H9 (cell line): Measurements from ENCODE around the gene HBZ. TPM values are rescaled to one million over a fixed set of nuclear protein-coding genes. Genes with fewer than 3 reads are reported as not detected.
"Not testable (repeated sequence)": the region's sequence is repeated elsewhere in the genome, so short reads cannot be mapped to it uniquely, and the experiment has no call there.

Experiments
- DNase-seq: peaks from one replicate; pipeline ENCODE4 v3.0.0-alpha.2; 2017
- H2AFZ ChIP-seq: one replicate; pipeline ENCODE4 v1.6.1; 2013; ENCODE audit warnings: mild to moderate bottlenecking, low read length, control low read depth, moderate library complexity
- H2AK5ac ChIP-seq: 2 replicates; pipeline ENCODE4 v1.6.1; 2013; ENCODE audit warnings: low read length, control low read depth, mixed read lengths; ENCODE audit not compliant: insufficient read length
- H2BK120ac ChIP-seq: one replicate; pipeline ENCODE4 v1.6.1; 2013; ENCODE audit warnings: low read depth, mild to moderate bottlenecking, low read length, control low read depth, inconsistent platforms; ENCODE audit not compliant: poor library complexity, severe bottlenecking
- H2BK12ac ChIP-seq: 2 replicates; pipeline ENCODE4 v1.6.1; 2013; ENCODE audit warnings: low read length, control low read depth, mixed read lengths, low read depth; ENCODE audit not compliant: insufficient read length
- H2BK15ac ChIP-seq: 2 replicates; pipeline ENCODE4 v1.6.1; 2013; ENCODE audit warnings: low read depth, low read length, control low read depth
- H2BK20ac ChIP-seq: one replicate; pipeline ENCODE4 v1.6.1; 2013; ENCODE audit warnings: low read depth, mild to moderate bottlenecking, low read length, control low read depth, inconsistent platforms; ENCODE audit not compliant: poor library complexity, severe bottlenecking
- H2BK5ac ChIP-seq: 2 replicates; pipeline ENCODE4 v1.6.1; 2013; ENCODE audit warnings: low read length, control low read depth, mixed read lengths; ENCODE audit not compliant: insufficient read length
- H3K14ac ChIP-seq: 2 replicates; pipeline ENCODE4 v1.6.1; 2013; ENCODE audit warnings: low read length, control low read depth; ENCODE audit not compliant: insufficient read depth
- H3K18ac ChIP-seq: 2 replicates; pipeline ENCODE4 v1.6.1; 2013; ENCODE audit warnings: low read depth, mild to moderate bottlenecking, mixed read lengths, low read length, control low read depth; ENCODE audit not compliant: insufficient read length
- H3K23ac ChIP-seq: 2 replicates; pipeline ENCODE4 v1.6.1; 2013; ENCODE audit warnings: low read length, control low read depth, mixed read lengths, low read depth; ENCODE audit not compliant: insufficient read length
- H3K23me2 ChIP-seq: 2 replicates; pipeline ENCODE4 v1.6.1; 2013; ENCODE audit warnings: low read depth, mild to moderate bottlenecking, mixed read lengths, low read length, control low read depth; ENCODE audit not compliant: insufficient read length, poor library complexity, severe bottlenecking
- H3K27ac ChIP-seq: 2 replicates; pipeline ENCODE4 v1.5.1; 2013; ENCODE audit warnings: low read length, control low read depth, mixed read lengths, low read depth; ENCODE audit not compliant: insufficient read length
- H3K27me3 ChIP-seq: 2 replicates; pipeline ENCODE4 v1.6.1; 2013; ENCODE audit warnings: low read length, control low read depth, inconsistent platforms; ENCODE audit not compliant: insufficient read depth
- H3K4ac ChIP-seq: 2 replicates; pipeline ENCODE4 v1.6.1; 2013; ENCODE audit warnings: low read depth, mild to moderate bottlenecking, control low read depth, inconsistent platforms, low read length, moderate library complexity
- H3K4me1 ChIP-seq: 2 replicates; pipeline ENCODE4 v1.6.1; 2013; ENCODE audit warnings: low read length, control low read depth, inconsistent platforms; ENCODE audit not compliant: insufficient read depth
- H3K4me2 ChIP-seq: 2 replicates; pipeline ENCODE4 v1.6.1; 2013; ENCODE audit warnings: low read length, control low read depth, mixed read lengths; ENCODE audit not compliant: insufficient read length, insufficient read depth
- H3K56ac ChIP-seq: 2 replicates; pipeline ENCODE4 v1.6.1; 2013; ENCODE audit warnings: low read depth, mild to moderate bottlenecking, mixed read lengths, low read length, control low read depth; ENCODE audit not compliant: insufficient read length
- H3K79me1 ChIP-seq: 2 replicates; pipeline ENCODE4 v1.6.1; 2013; ENCODE audit warnings: low read depth, mild to moderate bottlenecking, moderate library complexity, low read length, control low read depth, inconsistent platforms; ENCODE audit not compliant: insufficient read depth, poor library complexity, severe bottlenecking
- H3K79me2 ChIP-seq: 2 replicates; pipeline ENCODE4 v1.6.1; 2013; ENCODE audit warnings: low read length, control low read depth, inconsistent platforms; ENCODE audit not compliant: insufficient read depth
- H3K9ac ChIP-seq: 2 replicates; pipeline ENCODE4 v1.6.1; 2013; ENCODE audit warnings: low read length, control low read depth, mixed read lengths; ENCODE audit not compliant: insufficient read length; ENCODE audit errors: extremely low read depth
- H3K9me3 ChIP-seq: one replicate; pipeline ENCODE4 v1.6.1; 2013; ENCODE audit warnings: low read depth, low read length, inconsistent platforms; ENCODE audit not compliant: control insufficient read depth
- H3T11ph ChIP-seq: one replicate; pipeline ENCODE4 v1.6.1; 2013; ENCODE audit warnings: mild to moderate bottlenecking, low read length, control low read depth, inconsistent platforms
- H4K20me1 ChIP-seq: one replicate; pipeline ENCODE4 v1.6.1; 2013; ENCODE audit not compliant: control insufficient read depth, insufficient read length, insufficient read depth
- H4K5ac ChIP-seq: 2 replicates; pipeline ENCODE4 v1.6.1; 2013; ENCODE audit warnings: low read depth, mild to moderate bottlenecking, mixed read lengths, low read length, control low read depth; ENCODE audit not compliant: insufficient read length
- H4K8ac ChIP-seq: replicated peaks from 2 replicates; pipeline ENCODE4 v1.6.1; 2013; ENCODE audit warnings: low read length, control low read depth, mixed read lengths, low read depth; ENCODE audit not compliant: insufficient read length
- H4K91ac ChIP-seq: 2 replicates; pipeline ENCODE4 v1.6.1; 2013; ENCODE audit warnings: low read depth, mild to moderate bottlenecking, moderate library complexity, mixed read lengths, low read length, control low read depth; ENCODE audit not compliant: insufficient read length
- H3K27ac Mint-ChIP-seq, 3 experiments: 2 replicates in 2 of 3; 3 replicates in 1 of 3; pipeline ENCODE4 v1.8.0; 2020 to 2021; ENCODE audit warnings: mixed read lengths in 3 of 3, mild to moderate bottlenecking in 1 of 3, moderate library complexity in 1 of 3
- H3K27me3 Mint-ChIP-seq: 2 replicates; pipeline ENCODE4 v1.8.0; 2021; ENCODE audit warnings: low read depth, mild to moderate bottlenecking, moderate library complexity, mixed read lengths
- H3K36me3 Mint-ChIP-seq, 3 experiments: 2 replicates in 2 of 3; 3 replicates in 1 of 3; pipeline ENCODE4 v1.8.0; 2020 to 2021; ENCODE audit warnings: low read depth in 3 of 3, mixed read lengths in 3 of 3; ENCODE audit not compliant: insufficient read depth in 1 of 3
- H3K4me1 Mint-ChIP-seq, 2 experiments: 2 replicates each; pipeline ENCODE4 v1.8.0; 2020; ENCODE audit warnings: mixed read lengths in 2 of 2
- H3K4me3 Mint-ChIP-seq, 2 experiments: 2 replicates in 1 of 2; 3 replicates in 1 of 2; pipeline ENCODE4 v1.8.0; 2020 to 2021; ENCODE audit warnings: mild to moderate bottlenecking in 2 of 2, mixed read lengths in 2 of 2, moderate library complexity in 1 of 2
- H3K9me3 Mint-ChIP-seq, 2 experiments: 2 replicates in 1 of 2; 3 replicates in 1 of 2; pipeline ENCODE4 v1.8.0; 2020; ENCODE audit warnings: mild to moderate bottlenecking in 2 of 2, mixed read lengths in 2 of 2, moderate library complexity in 1 of 2
- CTCF ChIP-seq: fragments of 200-600 bp; sonication (generic); conservative IDR thresholded peaks from 3 replicates; pipeline ENCODE4 v1.8.0; 2021; ENCODE audit warnings: antibody characterized with exemption, mild to moderate bottlenecking
- WGBS: extraction: QIAGEN DNeasy Blood & Tissue Kit; methylation state at CpG from one replicate; pipeline ENCODE4 v1.1.7; 2013; ENCODE audit warnings: missing lambda C conversion rate, low lambda C conversion rate, mixed read lengths; ENCODE audit not compliant: insufficient read length; ENCODE audit errors: extremely low coverage; 5-methylcytosine and 5-hydroxymethylcytosine counted together
- total RNA-seq: library from RNA; stranded (reverse); gene quantifications from 2 replicates; pipeline ENCODE4 v1.2.1, GENCODE V29; 2021

HBZ gene
- total RNA-seq, 1 experiment from 2014 or later, result not detected

GRCh38 chr16:169014-169413 lies 16.6 kb downstream of the HBZ start:
- H2BK5ac ChIP-seq, result no peak overlapping the region
- H3K36me3 Mint-ChIP-seq, result no peaks in the 10 kb centered on the region; a peak in 1 of 7 replicates
- no peak overlapping the region for H3T11ph ChIP-seq
- H3K4me1 ChIP-seq, result no peaks in the 10 kb centered on the region; the same call in 1 of the 2 replicates
- H4K5ac ChIP-seq, result no peak overlapping the region
- no peak overlapping the region for H3K23ac ChIP-seq
- H3K18ac ChIP-seq, result no peak overlapping the region
- H2AFZ ChIP-seq, result no peak overlapping the region
- H3K4me3 Mint-ChIP-seq, result peak overlapping the region in 1 of 2 experiments; percentile 24; a peak in 1 of 5 replicates
- no peak overlapping the region for H2BK120ac ChIP-seq
- H3K79me2 ChIP-seq, result no peaks in the 10 kb centered on the region
- peaks cover 8% of the 10 kb centered on the region for H3K23me2 ChIP-seq
- H3K56ac ChIP-seq, result no peak overlapping the region
- H3K9me3 ChIP-seq, result no peaks in the 10 kb centered on the region
- no peak overlapping the region for H3K4me2 ChIP-seq
- peaks cover 80% of the 10 kb centered on the region for H3K27me3 Mint-ChIP-seq
- no peak for TF ChIP-seq CTCF
- H3K14ac ChIP-seq, result no peak overlapping the region
- H3K27ac ChIP-seq, result no peak overlapping the region
- H3K4ac ChIP-seq, result no peak overlapping the region
- H3K27ac Mint-ChIP-seq, result no peak overlapping the region
- H2BK20ac ChIP-seq, result no peak overlapping the region
- no peak overlapping the region for H2AK5ac ChIP-seq
- H3K9me3 Mint-ChIP-seq, result peaks cover 0 to 3% of the 10 kb centered on the region in 2 experiments; a peak in 1 of 5 replicates
- H4K91ac ChIP-seq, result no peak overlapping the region
- no peak overlapping the region for H2BK15ac ChIP-seq
- H4K20me1 ChIP-seq, result no peaks in the 10 kb centered on the region
- H2BK12ac ChIP-seq, result no peak overlapping the region
- no peaks in the 10 kb centered on the region for H3K79me1 ChIP-seq
- peaks cover 48% of the 10 kb centered on the region for H3K27me3 ChIP-seq
- DNase-seq, result no peak
- peaks cover 31 to 42% of the 10 kb centered on the region in 2 experiments for H3K4me1 Mint-ChIP-seq
- no CpG with 5 or more reads among the region's 3 CpGs for WGBS
- no peak overlapping the region for H4K8ac ChIP-seq
- no peak overlapping the region for H3K9ac ChIP-seq

GRCh38 chr16:170088-170507 lies 17.7 kb downstream of the HBZ start:
- peak overlapping the region in 1 of 2 experiments; percentile 62; a peak in 2 of 5 replicates for H3K4me3 Mint-ChIP-seq

More at GRCh38 chr16:170088-170507, 17.7 kb downstream of the HBZ start:
- H3K4ac ChIP-seq, H2BK12ac ChIP-seq, H3K36me3 Mint-ChIP-seq, H2AFZ ChIP-seq, H2BK5ac ChIP-seq, H3K4me1 ChIP-seq, H3K9ac ChIP-seq, H3K9me3 ChIP-seq, H2BK20ac ChIP-seq, H3K4me2 ChIP-seq, H3K27ac Mint-ChIP-seq, H3K14ac ChIP-seq, H3K27ac ChIP-seq, H4K91ac ChIP-seq, H3K79me1 ChIP-seq, H4K5ac ChIP-seq, H3K56ac ChIP-seq, H4K8ac ChIP-seq, H2BK15ac ChIP-seq, H2BK120ac ChIP-seq, H3T11ph ChIP-seq, H3K79me2 ChIP-seq, H3K18ac ChIP-seq, H3K23ac ChIP-seq, H4K20me1 ChIP-seq, H2AK5ac ChIP-seq, H3K23me2 ChIP-seq: not testable (repeated sequence)
- peaks cover 88% of the 10 kb centered on the region for H3K27me3 Mint-ChIP-seq
- DNase-seq, result peak; percentile 59
- H3K4me1 Mint-ChIP-seq, result peaks cover 37 to 44% of the 10 kb centered on the region in 2 experiments
- H3K27me3 ChIP-seq, result peaks cover 56% of the 10 kb centered on the region
- no CpG with 5 or more reads among the region's 5 CpGs for whole genome bisulfite sequencing
- H3K9me3 Mint-ChIP-seq, result peaks cover 4 to 10% of the 10 kb centered on the region in 2 experiments; a peak in 2 of 5 replicates
